Karpas-422 (cell line): ENCODE results near the gene AKT1. TPM values are rescaled to one million over a fixed set of nuclear protein-coding genes. Genes with fewer than 3 reads are reported as not detected.
A peak's percentile ranks its signal among the peaks of the same experiment; 100 is the strongest.

ENCODE experiments used
- DNase-seq: peaks from one replicate; pipeline ENCODE4 v3.0.0-alpha.2; 2015
- H2AFZ ChIP-seq: fragments of 200-600 bp; sonication (generic); 2 replicates; pipeline ENCODE4 v1.6.1; 2014; ENCODE audit warnings: antibody characterized with exemption, low read length, mixed read lengths
- H3K27ac ChIP-seq: fragments of 200-600 bp; sonication (generic); 2 replicates; pipeline ENCODE4 v1.5.1; 2014; ENCODE audit warnings: mild to moderate bottlenecking, low read length, moderate library complexity
- H3K27me3 ChIP-seq: fragments of 200-600 bp; sonication (generic); 2 replicates; pipeline ENCODE4 v1.6.1; 2014; ENCODE audit warnings: low read length, mixed read lengths
- H3K36me3 ChIP-seq: fragments of 200-600 bp; sonication (generic); 2 replicates; pipeline ENCODE4 v1.6.1; 2014; ENCODE audit warnings: low read length, mixed read lengths; ENCODE audit not compliant: insufficient read depth
- H3K4me1 ChIP-seq: fragments of 200-600 bp; sonication (generic); 2 replicates; pipeline ENCODE4 v1.6.1; 2014; ENCODE audit warnings: mild to moderate bottlenecking, low read length, mixed read lengths
- H3K4me2 ChIP-seq: fragments of 200-600 bp; sonication (generic); 2 replicates; pipeline ENCODE4 v1.6.1; 2014; ENCODE audit warnings: low read length, low read depth, mild to moderate bottlenecking; ENCODE audit not compliant: poor library complexity, severe bottlenecking
- H3K4me3 ChIP-seq: fragments of 200-600 bp; sonication (generic); 2 replicates; pipeline ENCODE4 v1.5.1; 2014; ENCODE audit warnings: mild to moderate bottlenecking, antibody characterized with exemption, low read length, mixed read lengths
- H3K79me2 ChIP-seq: fragments of 200-600 bp; sonication (generic); 2 replicates; pipeline ENCODE4 v1.6.1; 2014; ENCODE audit warnings: mild to moderate bottlenecking, low read length, mixed read lengths
- H3K9ac ChIP-seq: fragments of 200-600 bp; sonication (generic); 2 replicates; pipeline ENCODE4 v1.6.0; 2014; ENCODE audit warnings: low read length
- H3K9me2 ChIP-seq: fragments of 200-600 bp; sonication (generic), shearing (Covaris generic); replicated peaks from 2 replicates; pipeline ENCODE4 v1.6.0; 2014; ENCODE audit warnings: mild to moderate bottlenecking, low read length, moderate library complexity; ENCODE audit not compliant: insufficient read depth
- H3K9me3 ChIP-seq: fragments of 300-700, 200-600 bp; sonication (generic); 2 replicates; pipeline ENCODE4 v1.6.1; 2014; ENCODE audit warnings: low read length, mixed read lengths
- H4K20me1 ChIP-seq: fragments of 200-600 bp; sonication (generic); 2 replicates; pipeline ENCODE4 v1.6.1; 2014; ENCODE audit warnings: mild to moderate bottlenecking, antibody characterized with exemption, low read length, low read depth; ENCODE audit not compliant: insufficient read depth
- total RNA-seq: library from RNA; depleted of rRNA; stranded (reverse); fragments of >200 nt; shearing (Covaris generic); gene quantifications from 2 replicates; pipeline ENCODE4 v1.2.3, GENCODE V29; 2014; ENCODE audit warnings: low replicate concordance

AKT1 gene
- total RNA-seq, 1 experiment from 2014 or later = 70.4 TPM

GRCh38 chr14:104803280-104803911 is 7.8 kb upstream of the AKT1 start:
- Histone ChIP-seq H3K4me3 (no peak overlapping the region), H3K4me1 (peaks cover 38% of the 10 kb centered on the region), H3K9ac (no peak overlapping the region), H3K36me3 (no peaks in the 10 kb centered on the region), H2AFZ (no peak overlapping the region), H3K79me2 (no peaks in the 10 kb centered on the region), H3K4me2 (peak overlapping the region; percentile 10), H3K9me2 (no peaks in the 10 kb centered on the region), H3K27ac (no peak overlapping the region), H3K9me3 (no peaks in the 10 kb centered on the region), H3K27me3 (no peaks in the 10 kb centered on the region), H4K20me1 (peaks cover 6% of the 10 kb centered on the region; the same call in 1 of the 2 replicates)
- no peak for DNase-seq

GRCh38 chr14:104802394-104803184 is 7.0 kb upstream of the AKT1 start:
- no peaks in the 10 kb centered on the region for H3K79me2 ChIP-seq
- peaks cover 6% of the 10 kb centered on the region; the same call in 1 of the 2 replicates for H4K20me1 ChIP-seq
- H3K27ac ChIP-seq = no peak overlapping the region
- no peak overlapping the region for H3K9ac ChIP-seq
- no peak overlapping the region for H3K4me3 ChIP-seq
- no peak for DNase-seq
- H3K4me2 ChIP-seq = no peak overlapping the region
- H3K36me3 ChIP-seq = no peaks in the 10 kb centered on the region
- H3K27me3 ChIP-seq = no peaks in the 10 kb centered on the region
- H2AFZ ChIP-seq = no peak overlapping the region
- no peaks in the 10 kb centered on the region for H3K9me2 ChIP-seq
- peaks cover 43% of the 10 kb centered on the region for H3K4me1 ChIP-seq
- H3K9me3 ChIP-seq = no peaks in the 10 kb centered on the region

DNA sequence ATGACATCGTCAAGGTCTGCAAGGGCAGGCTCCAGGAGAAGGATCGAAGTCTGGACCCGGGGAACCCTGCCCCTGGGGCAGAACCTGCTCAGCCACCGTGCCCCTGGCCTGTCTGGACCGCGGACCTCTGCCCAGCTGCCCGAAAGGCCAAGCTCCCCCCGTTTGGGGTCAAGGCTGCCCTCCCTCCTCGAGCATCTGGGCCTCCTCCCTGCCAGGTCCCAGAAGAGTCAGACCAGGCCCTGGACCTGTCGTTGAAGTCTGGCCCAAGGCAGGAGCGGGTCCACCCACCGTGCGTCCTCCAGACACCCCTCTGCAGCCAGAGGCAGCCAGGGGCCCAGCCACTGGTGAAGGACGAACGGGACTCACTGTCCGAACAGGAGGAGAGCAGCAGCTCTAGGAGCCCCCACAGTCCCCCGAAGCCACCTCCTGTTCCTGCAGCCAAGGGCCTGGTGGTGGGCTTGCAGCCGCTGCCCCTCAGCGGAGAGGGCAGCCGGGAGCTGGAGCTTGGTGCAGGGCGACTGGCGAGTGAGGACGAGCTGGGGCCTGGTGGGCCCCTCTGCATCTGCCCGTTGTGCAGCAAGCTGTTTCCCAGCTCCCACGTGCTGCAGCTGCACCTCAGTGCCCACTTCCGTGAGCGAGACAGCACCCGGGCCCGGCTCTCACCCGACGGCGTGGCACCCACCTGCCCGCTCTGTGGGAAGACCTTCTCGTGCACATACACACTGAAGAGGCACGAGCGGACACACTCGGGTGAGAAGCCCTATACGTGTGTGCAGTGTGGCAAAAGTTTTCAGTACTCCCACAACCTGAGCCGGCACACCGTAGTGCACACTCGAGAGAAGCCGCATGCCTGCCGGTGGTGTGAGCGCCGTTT is 6.2 kb upstream of the AKT1 start:
- Histone ChIP-seq H3K9me2 (no peaks in the 10 kb centered on the region), H2AFZ (no peak overlapping the region), H3K36me3 (no peaks in the 10 kb centered on the region), H4K20me1 (peaks cover 6% of the 10 kb centered on the region; the same call in 1 of the 2 replicates), H3K4me2 (peak overlapping the region; percentile 83), H3K9ac (peak overlapping the region; percentile 58), H3K4me3 (peak overlapping the region; percentile 75), H3K27me3 (no peaks in the 10 kb centered on the region), H3K27ac (no peak overlapping the region), H3K4me1 (peaks cover 49% of the 10 kb centered on the region), H3K9me3 (no peaks in the 10 kb centered on the region), H3K79me2 (no peaks in the 10 kb centered on the region)
- no peak for DNase-seq

DNA sequence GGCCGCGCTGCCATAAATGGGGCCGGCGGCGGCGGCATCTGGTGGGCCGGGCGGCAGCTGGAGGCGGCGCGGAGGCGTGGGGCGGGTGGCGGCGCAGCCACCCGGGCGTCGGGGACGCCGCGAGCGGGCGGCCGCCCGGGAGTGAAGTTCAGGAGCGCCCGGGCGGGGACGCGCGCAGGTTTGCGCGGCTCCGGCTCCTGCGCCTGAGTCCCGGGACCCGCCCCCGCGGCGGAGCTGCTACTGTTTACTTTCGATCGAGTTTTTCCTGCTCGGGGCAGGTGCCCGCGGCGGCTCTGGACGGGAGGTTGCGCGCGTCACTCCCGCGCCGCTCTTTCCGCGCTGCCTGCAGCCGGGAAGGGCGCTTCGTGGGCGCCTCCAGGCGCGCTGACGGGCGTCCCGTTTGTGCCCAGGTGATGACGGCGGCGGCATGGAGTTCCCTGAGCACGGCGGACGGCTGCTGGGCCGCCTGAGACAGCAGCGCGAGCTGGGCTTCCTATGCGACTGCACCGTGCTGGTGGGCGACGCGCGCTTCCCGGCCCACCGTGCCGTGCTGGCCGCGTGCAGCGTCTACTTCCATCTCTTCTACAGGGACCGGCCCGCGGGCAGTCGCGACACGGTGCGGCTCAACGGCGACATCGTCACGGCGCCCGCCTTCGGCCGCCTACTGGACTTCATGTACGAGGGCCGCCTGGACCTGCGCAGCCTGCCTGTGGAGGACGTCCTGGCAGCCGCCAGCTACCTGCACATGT is 5.4 kb upstream of the AKT1 start, which contains the start of gene ZBTB42:
Gene ZBTB42 (plus strand): TSS at position 331 of the 749 bp plus-strand sequence. CDS start 97 bp downstream, at position 428.
- Histone ChIP-seq H4K20me1 (peaks cover 6% of the 10 kb centered on the region; the same call in 1 of the 2 replicates), H3K9me2 (no peaks in the 10 kb centered on the region), H3K79me2 (no peaks in the 10 kb centered on the region), H3K4me2 (peak within 1 kb of the TSS; percentile 83), H3K9me3 (no peaks in the 10 kb centered on the region), H3K27me3 (no peaks in the 10 kb centered on the region), H3K27ac (no peak within 1 kb of the TSS), H3K4me3 (peak within 1 kb of the TSS; percentile 75), H2AFZ (peak within 1 kb of the TSS; percentile 27; the same call in 1 of the 2 replicates), H3K36me3 (no peaks in the 10 kb centered on the region), H3K9ac (peak within 1 kb of the TSS; percentile 58), H3K4me1 (peaks cover 57% of the 10 kb centered on the region)
- peak; percentile 75 for DNase-seq

DNA sequence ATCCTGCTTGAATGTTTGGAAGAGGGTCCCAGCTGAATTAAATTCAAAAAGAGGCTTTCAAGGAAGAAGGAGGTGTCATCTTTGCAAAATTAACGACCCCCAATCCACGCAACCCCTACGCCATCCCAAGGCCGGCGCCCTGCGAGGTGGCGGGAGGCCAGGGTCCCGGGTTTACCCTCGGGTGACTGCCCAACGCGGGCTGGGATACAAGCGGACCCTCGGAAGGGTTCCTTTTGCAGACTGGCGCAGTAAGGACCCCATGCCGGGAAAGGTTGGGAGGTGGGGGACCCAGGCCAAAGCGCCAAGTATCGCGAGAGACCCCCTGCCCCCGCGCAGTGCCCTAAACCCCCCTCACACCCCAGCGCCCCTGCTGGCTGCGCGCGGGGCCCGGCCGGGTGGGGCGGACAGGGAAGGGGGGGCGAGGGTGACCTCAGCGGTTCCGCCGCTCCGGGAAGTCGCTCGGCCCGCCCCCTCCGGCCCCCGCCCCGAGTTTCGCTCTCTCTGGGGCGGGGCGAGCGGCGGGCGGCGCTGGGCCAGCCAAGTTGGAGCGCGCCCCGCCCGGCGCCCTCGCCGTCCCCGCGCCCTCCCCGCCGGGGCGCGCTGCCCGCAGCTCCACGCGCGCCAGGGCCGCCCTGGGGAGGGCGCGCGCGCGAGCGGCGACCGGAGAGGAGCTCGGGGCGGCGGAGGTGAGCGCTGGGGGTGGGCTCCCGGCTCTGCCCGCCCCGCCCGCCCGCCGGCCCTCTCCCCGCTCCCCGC is 4.6 kb upstream of the AKT1 start:
- H3K9me2 ChIP-seq = no peaks in the 10 kb centered on the region
- H3K79me2 ChIP-seq = no peaks in the 10 kb centered on the region
- peak overlapping the region; percentile 32 for H3K9ac ChIP-seq
- peak; percentile 88 for DNase-seq
- H3K4me2 ChIP-seq = peak overlapping the region; percentile 48
- peaks cover 6% of the 10 kb centered on the region; the same call in 1 of the 2 replicates for H4K20me1 ChIP-seq
- no peak overlapping the region for H2AFZ ChIP-seq
- H3K9me3 ChIP-seq = no peaks in the 10 kb centered on the region
- H3K4me1 ChIP-seq = peaks cover 60% of the 10 kb centered on the region
- H3K4me3 ChIP-seq = no peak overlapping the region; the same call in 1 of the 2 replicates
- no peak overlapping the region for H3K27ac ChIP-seq
- H3K36me3 ChIP-seq = no peaks in the 10 kb centered on the region
- H3K27me3 ChIP-seq = no peaks in the 10 kb centered on the region

GRCh38 chr14:104799244-104800014 is 3.9 kb upstream of the AKT1 start:
- Histone ChIP-seq H3K4me2 (peak overlapping the region; percentile 48), H3K79me2 (peaks cover 6% of the 10 kb centered on the region), H3K4me3 (no peak overlapping the region), H4K20me1 (peaks cover 10% of the 10 kb centered on the region; the same call in 1 of the 2 replicates), H2AFZ (no peak overlapping the region), H3K9me3 (no peaks in the 10 kb centered on the region), H3K9ac (no peak overlapping the region), H3K9me2 (no peaks in the 10 kb centered on the region), H3K27me3 (no peaks in the 10 kb centered on the region), H3K36me3 (no peaks in the 10 kb centered on the region), H3K4me1 (peaks cover 55% of the 10 kb centered on the region), H3K27ac (no peak overlapping the region)
- DNase-seq = peak; percentile 59
